ENCODE data around the gene ANO2. TPM values are rescaled to one million over a fixed set of nuclear protein-coding genes. Genes with fewer than 3 reads are reported as not detected.

The ANO2 gene
- total RNA-seq, 3 donors from 2014 or later (not counting 1 experiment from before 2014, with no cell fraction given) = not detected

- no peaks in the 10 kb centered on the region for H3K4me1 ChIP-seq (ENCODE audit: control insufficient read depth, insufficient read depth, low read length)
- TF ChIP-seq CTCF (IDR thresholded peaks at IDR 0.05) = no peak
- no peaks in the 10 kb centered on the region for H3K9me3 ChIP-seq (ENCODE audit: control insufficient read depth, insufficient read depth, low read length)
- no peaks in the 10 kb centered on the region for H3K4me1 Mint-ChIP-seq
- ATAC-seq (no peak), DNase-seq (no peak)
- H3K36me3 ChIP-seq (ENCODE audit: control insufficient read depth, insufficient read depth, low read length) = no peaks in the 10 kb centered on the region
- WGBS (ENCODE audit: insufficient coverage) = 84% methylated on average over 11 of the region's 11 CpGs
- H3K4me3 ChIP-seq (ENCODE audit: low read length) = no peak overlapping the region
- H3K36me3 Mint-ChIP-seq = no peaks in the 10 kb centered on the region
- no peak overlapping the region for H3K4me3 Mint-ChIP-seq
- H3K27ac Mint-ChIP-seq = no peak overlapping the region
- intact Hi-C loops (cut with micrococcal nuclease) = loop anchor here (1.0 kb wide), 1 partner anchor 74 kb away; no protein-coding TSS in a partner anchor
- H3K27me3 ChIP-seq (ENCODE audit: control insufficient read depth, insufficient read depth, low read length) = no peaks in the 10 kb centered on the region
- peaks cover 13 to 20% of the 10 kb centered on the region in 2 donors for H3K27me3 Mint-ChIP-seq (ENCODE audit: low read depth in 2 of 2)
- H3K27ac ChIP-seq (ENCODE audit: low read length) = no peak overlapping the region
- H3K9me3 Mint-ChIP-seq = no peaks in the 10 kb centered on the region
Observed at GRCh38 chr12:5966486-5967095, 21.5 kb upstream of the ANO2 start.

DNA sequence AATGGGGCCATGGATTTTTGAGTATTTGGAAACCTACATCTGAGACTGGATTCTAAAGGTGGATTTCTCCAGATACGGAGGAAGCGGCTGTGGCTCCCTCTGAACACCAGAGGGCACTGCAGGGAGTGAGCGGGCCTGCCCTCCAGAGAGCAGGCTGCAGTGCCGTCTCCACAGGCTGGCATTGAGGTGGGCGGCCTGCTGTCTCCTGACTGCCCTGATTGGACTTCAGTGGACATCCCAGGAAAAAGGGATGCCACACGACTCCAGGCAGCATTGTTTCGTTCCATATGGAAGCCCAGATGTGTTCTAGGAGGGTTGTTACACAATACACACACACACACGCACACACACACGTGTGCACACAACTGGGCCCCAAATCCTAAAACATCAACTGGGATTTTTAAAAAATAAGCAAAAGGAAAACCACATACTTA, 20.9 kb upstream of the ANO2 start:
- peak; percentile 60 for TF ChIP-seq CTCF (IDR thresholded peaks at IDR 0.05)
- Mint-ChIP-seq H3K27ac (no peak overlapping the region), H3K27me3 (ENCODE audit: low read depth in 2 of 2) (peaks cover 13 to 20% of the 10 kb centered on the region in 2 donors), H3K4me1 (no peaks in the 10 kb centered on the region), H3K36me3 (no peaks in the 10 kb centered on the region), H3K4me3 (no peak overlapping the region), H3K9me3 (no peaks in the 10 kb centered on the region)
- Histone ChIP-seq H3K27me3 (ENCODE audit: control insufficient read depth, insufficient read depth, low read length) (no peaks in the 10 kb centered on the region), H3K4me3 (ENCODE audit: low read length) (no peak overlapping the region), H3K27ac (ENCODE audit: low read length) (no peak overlapping the region), H3K4me1 (ENCODE audit: control insufficient read depth, insufficient read depth, low read length) (no peaks in the 10 kb centered on the region), H3K36me3 (ENCODE audit: control insufficient read depth, insufficient read depth, low read length) (no peaks in the 10 kb centered on the region), H3K9me3 (ENCODE audit: control insufficient read depth, insufficient read depth, low read length) (no peaks in the 10 kb centered on the region)
- DNase-seq = peak in 1 of 2 donors; percentile 63
- intact Hi-C loops (cut with micrococcal nuclease) = loop anchor here (1.0 kb wide), 1 partner anchor 74 kb away; no protein-coding TSS in a partner anchor
- ATAC-seq = peak; percentile 73 to 90 (median 80)
- WGBS (ENCODE audit: insufficient coverage) = 36% methylated on average over 9 of the region's 9 CpGs

DNA sequence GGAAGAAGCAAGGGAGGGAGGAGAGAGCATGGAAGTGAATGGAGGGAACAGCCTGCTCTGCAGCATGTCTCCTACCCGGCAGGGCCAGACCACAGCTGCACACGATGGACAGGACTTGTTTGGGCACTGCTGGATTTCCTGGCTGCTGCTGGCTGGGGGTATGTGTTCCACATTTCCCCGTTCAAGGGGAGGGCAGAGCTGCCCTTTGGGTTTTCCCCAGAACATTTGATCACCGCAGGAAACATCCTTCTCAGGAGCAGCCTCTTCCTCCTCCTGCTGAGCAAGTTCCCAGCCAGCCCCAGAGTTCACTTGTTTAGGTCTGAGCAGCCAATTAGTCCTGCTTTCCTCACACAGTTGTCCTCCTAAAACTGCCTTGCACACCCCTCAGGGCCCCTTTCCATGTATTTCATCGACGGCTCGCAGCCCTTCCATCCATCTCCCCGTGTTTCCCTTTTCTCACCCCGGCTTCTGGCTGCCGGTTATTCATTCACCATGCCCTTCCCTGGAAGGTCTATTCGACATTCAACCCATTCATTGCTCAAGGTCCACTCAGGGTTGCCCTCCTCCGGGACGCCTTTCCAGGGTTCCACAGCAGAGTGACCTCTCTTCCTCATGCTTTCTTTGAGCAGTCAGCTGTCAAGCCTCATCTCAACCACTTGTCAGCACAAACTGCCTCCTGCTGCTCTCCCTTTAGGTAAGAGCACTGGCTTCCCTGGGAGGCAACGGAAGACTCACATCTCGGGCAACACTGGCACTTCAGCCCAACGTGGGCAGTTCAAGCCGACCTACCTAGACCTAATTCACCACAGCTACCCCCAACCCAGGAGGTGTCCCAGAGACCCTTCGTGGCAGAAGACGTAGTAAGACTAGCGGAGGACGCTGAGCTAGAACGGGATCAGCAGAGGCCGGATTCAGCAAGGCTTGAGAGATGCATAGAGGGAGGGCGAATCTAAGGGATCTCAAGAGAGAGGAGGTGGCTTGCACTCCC, 20.1 kb upstream of the ANO2 start:
- Histone ChIP-seq H3K4me3 (ENCODE audit: low read length) (no peak overlapping the region), H3K36me3 (ENCODE audit: control insufficient read depth, insufficient read depth, low read length) (no peaks in the 10 kb centered on the region), H3K27ac (ENCODE audit: low read length) (no peak overlapping the region), H3K4me1 (ENCODE audit: control insufficient read depth, insufficient read depth, low read length) (no peaks in the 10 kb centered on the region), H3K9me3 (ENCODE audit: control insufficient read depth, insufficient read depth, low read length) (no peaks in the 10 kb centered on the region), H3K27me3 (ENCODE audit: control insufficient read depth, insufficient read depth, low read length) (no peaks in the 10 kb centered on the region)
- ATAC-seq (peak in 1 of 3 donors; percentile 5), DNase-seq (no peak)
- no peak overlapping the region for H3K4me3 Mint-ChIP-seq
- no peak for TF ChIP-seq CTCF (IDR thresholded peaks at IDR 0.05)
- peaks cover 9 to 15% of the 10 kb centered on the region in 2 donors for H3K27me3 Mint-ChIP-seq (ENCODE audit: low read depth in 2 of 2)
- WGBS (ENCODE audit: insufficient coverage) = 77% methylated on average over 24 of the region's 24 CpGs
- H3K4me1 Mint-ChIP-seq = no peaks in the 10 kb centered on the region
- H3K27ac Mint-ChIP-seq = no peak overlapping the region
- intact Hi-C loops (cut with micrococcal nuclease) = no loop called here
- H3K9me3 Mint-ChIP-seq = no peaks in the 10 kb centered on the region
- no peaks in the 10 kb centered on the region for H3K36me3 Mint-ChIP-seq
